Fibroblast of lung (primary cell): Measurements from ENCODE around the gene POPDC2. TPM values are rescaled to one million over a fixed set of nuclear protein-coding genes. Genes with fewer than 3 reads are reported as not detected.

Experiments used
- DNase-seq, 2 donors: peaks; one replicate each; pipeline versions ENCODE4 v3.0.0 to v3.0.0-alpha.2; 2010; ENCODE audit warnings: low read depth in 2 of 2
- H2AFZ ChIP-seq: 2 replicates; pipeline ENCODE4 v1.5.1; 2012; ENCODE audit warnings: low read length, control low read depth, inconsistent platforms
- H3K27ac ChIP-seq: 2 replicates; pipeline ENCODE4 v1.5.1; 2011; ENCODE audit warnings: low read length, control low read depth; ENCODE audit not compliant: insufficient read depth
- H3K27me3 ChIP-seq: 2 replicates; pipeline ENCODE4 v1.5.1; 2011; ENCODE audit warnings: mild to moderate bottlenecking, low read length; ENCODE audit not compliant: control insufficient read depth, insufficient read depth
- H3K36me3 ChIP-seq: 2 replicates; pipeline ENCODE4 v1.5.1; 2011; ENCODE audit warnings: low read length; ENCODE audit not compliant: control insufficient read depth, insufficient read depth
- H3K4me1 ChIP-seq: 2 replicates; pipeline ENCODE4 v1.5.1; 2011; ENCODE audit warnings: low read length; ENCODE audit not compliant: control insufficient read depth, insufficient read depth; ENCODE audit errors: extremely low read depth
- H3K4me2 ChIP-seq: 2 replicates; pipeline ENCODE4 v1.5.1; 2011; ENCODE audit warnings: low read length, control low read depth; ENCODE audit not compliant: insufficient read depth; ENCODE audit errors: extremely low read depth
- H3K4me3 ChIP-seq, 4 experiments: fragments of 200-600 bp in 1 of 4; sonication (generic) in 1 of 4; replicated peaks in 1 of 4; 2 replicates each; pipeline ENCODE4 v1.5.1; 2011 to 2016; ENCODE audit warnings: low read length in 4 of 4, low read depth in 3 of 4, mild to moderate bottlenecking in 3 of 4, control low read depth in 2 of 4, inconsistent platforms in 1 of 4, mixed read lengths in 1 of 4; ENCODE audit not compliant: insufficient read depth in 1 of 4; ENCODE audit errors: control extremely low read depth in 1 of 4
- H3K79me2 ChIP-seq: 2 replicates; pipeline ENCODE4 v1.5.1; 2012; ENCODE audit warnings: mild to moderate bottlenecking, low read length, inconsistent platforms; ENCODE audit not compliant: control insufficient read depth, insufficient read depth
- H3K9ac ChIP-seq: 2 replicates; pipeline ENCODE4 v1.5.1; 2011; ENCODE audit warnings: mild to moderate bottlenecking, low read length, control low read depth; ENCODE audit not compliant: insufficient read depth
- H3K9me3 ChIP-seq: 2 replicates; pipeline ENCODE4 v1.5.1; 2012; ENCODE audit warnings: low read depth, low read length; ENCODE audit not compliant: control insufficient read depth, insufficient read depth
- H4K20me1 ChIP-seq: 2 replicates; pipeline ENCODE4 v1.5.1; 2011; ENCODE audit warnings: low read length; ENCODE audit not compliant: control insufficient read depth, insufficient read depth; ENCODE audit errors: extremely low read depth
- CTCF ChIP-seq, 2 donors: IDR thresholded peaks in 1 of 2; conservative IDR thresholded peaks in 1 of 2; 1 replicate in 1 of 2; 2 replicates in 1 of 2; pipeline ENCODE4 v1.5.1; 2011 to 2012; ENCODE audit warnings: low read length in 2 of 2, control low read depth in 1 of 2, inconsistent platforms in 1 of 2, low read depth in 1 of 2, mild to moderate bottlenecking in 1 of 2
- EZH2 ChIP-seq: IDR thresholded peaks from 2 replicates; pipeline ENCODE4 v1.5.1; 2012; ENCODE audit warnings: low read length, control low read depth, mild to moderate bottlenecking; ENCODE audit errors: missing control alignments
- polyA plus RNA-seq, 2 donors: library from polyadenylated mRNA; depleted of rRNA in 1 of 2; stranded (reverse) in 1 of 2; unstranded in 1 of 2; fragments of >200 nt; gene quantifications; 2 replicates each; pipeline ENCODE4 v1.2.1, GENCODE V29; 2011 to 2012; ENCODE audit warnings: missing spikeins in 1 of 2
- total RNA-seq: library from RNA; depleted of rRNA; stranded (reverse); fragments of >200 nt; gene quantifications from 2 replicates; pipeline ENCODE4 v1.2.1, GENCODE V29; 2014

Gene POPDC2
- total and polyA plus RNA-seq, 2 donors (not counting 1 experiment from before 2014, with no cell fraction given): 0.17 to 0.26 TPM

DNA sequence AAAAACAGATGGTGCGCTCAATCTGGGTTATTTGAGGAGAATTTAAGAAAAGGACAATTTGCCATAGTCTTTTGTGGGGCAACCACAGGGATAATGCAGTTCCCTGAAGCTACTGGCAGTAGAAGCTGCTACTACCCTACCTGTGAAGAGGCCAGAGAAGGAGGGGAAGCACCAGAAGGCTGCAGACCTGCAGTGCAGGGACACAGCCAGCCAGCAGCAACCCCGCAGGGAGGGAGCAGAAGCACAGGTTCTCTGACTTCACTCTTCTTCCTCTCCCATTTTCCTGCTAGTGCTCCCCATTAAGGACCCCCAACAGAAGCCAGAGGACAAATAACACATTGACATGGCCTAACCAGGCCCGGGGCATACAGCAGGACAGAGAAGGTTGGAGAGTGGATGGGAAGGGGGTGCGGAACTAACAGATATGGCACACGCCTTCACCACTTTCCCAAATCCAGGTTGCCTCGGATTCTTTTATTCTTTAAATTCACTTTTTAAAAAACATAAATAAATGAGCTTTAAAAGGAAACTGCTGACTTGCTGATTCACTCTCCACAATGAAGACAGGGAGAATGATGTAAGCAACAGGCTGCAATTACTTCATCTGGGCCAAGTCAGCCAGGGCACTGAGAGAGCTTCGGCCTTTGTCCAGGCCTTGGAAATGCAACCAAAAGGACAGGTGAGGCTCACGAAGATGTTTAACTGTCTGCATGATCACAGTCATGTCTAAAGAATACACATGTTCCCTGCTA is 30.1 kb downstream of the POPDC2 start:
- DNase-seq: peak; percentile 83
- no peak overlapping the region for H3K4me2 ChIP-seq
- H3K4me1 ChIP-seq: peaks cover 3% of the 10 kb centered on the region
- no peaks in the 10 kb centered on the region for H3K36me3 ChIP-seq
- H3K9me3 ChIP-seq: no peaks in the 10 kb centered on the region
- H3K4me3 ChIP-seq: no peak overlapping the region
- TF ChIP-seq EZH2 (no peak), CTCF (conservative IDR thresholded peaks at IDR 0.05 in 1 of 2, IDR thresholded peaks at IDR 0.05 in 1 of 2; ENCODE audit: low read depth in 1 of 2, low read length in 2 of 2) (no peak)
- peak overlapping the region; percentile 41 for H3K27ac ChIP-seq
- no peaks in the 10 kb centered on the region for H3K79me2 ChIP-seq
- no peaks in the 10 kb centered on the region for H3K27me3 ChIP-seq
- no peaks in the 10 kb centered on the region for H4K20me1 ChIP-seq
- H3K9ac ChIP-seq: no peak overlapping the region
- H2AFZ ChIP-seq: peak overlapping the region; percentile 75

DNA sequence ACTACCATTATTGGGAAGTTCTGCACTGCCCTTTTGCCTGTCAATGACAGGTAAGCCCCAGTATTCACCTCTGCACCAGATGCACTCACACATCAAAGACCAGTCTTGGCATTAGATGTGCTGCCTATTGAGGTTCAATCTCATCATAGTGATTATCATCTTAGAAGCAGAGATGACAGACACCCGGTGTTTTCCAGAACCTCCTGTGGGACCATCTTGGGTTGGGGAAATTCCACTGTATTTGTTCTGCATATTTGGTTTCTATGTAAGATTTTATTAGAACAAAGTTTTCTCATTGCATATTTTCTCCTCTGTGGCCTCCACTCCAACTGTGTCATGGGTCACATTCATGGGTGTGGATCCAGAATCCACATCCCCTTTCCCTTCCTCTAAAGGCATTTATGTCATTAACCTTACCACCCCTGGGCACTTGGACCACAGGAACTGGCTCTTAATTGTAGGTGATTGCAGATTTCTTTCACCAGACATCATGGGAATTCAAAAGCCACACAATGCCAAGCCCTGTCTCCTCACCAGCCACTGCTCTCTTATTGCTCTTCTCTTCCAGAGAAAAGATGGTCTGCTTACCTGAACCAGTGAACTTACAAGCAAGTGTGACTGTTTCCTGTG is 31.5 kb downstream of the POPDC2 start:
- Histone ChIP-seq H3K4me3 (no peak overlapping the region), H3K27me3 (no peaks in the 10 kb centered on the region), H2AFZ (no peak overlapping the region), H3K4me1 (peaks cover 3% of the 10 kb centered on the region), H3K4me2 (no peak overlapping the region), H4K20me1 (no peaks in the 10 kb centered on the region), H3K9ac (no peak overlapping the region), H3K27ac (no peak overlapping the region), H3K36me3 (no peaks in the 10 kb centered on the region), H3K9me3 (no peaks in the 10 kb centered on the region), H3K79me2 (no peaks in the 10 kb centered on the region)
- peak; percentile 43 to 66 for DNase-seq
- no peak for TF ChIP-seq EZH2
- no peak for TF ChIP-seq CTCF (conservative IDR thresholded peaks at IDR 0.05 in 1 of 2, IDR thresholded peaks at IDR 0.05 in 1 of 2; ENCODE audit: low read depth in 1 of 2, low read length in 2 of 2)

- Histone ChIP-seq H3K27me3 (no peaks in the 10 kb centered on the region), H3K27ac (no peak overlapping the region), H2AFZ (no peak overlapping the region), H3K4me2 (no peak overlapping the region), H3K9me3 (no peaks in the 10 kb centered on the region), H3K36me3 (no peaks in the 10 kb centered on the region), H4K20me1 (no peaks in the 10 kb centered on the region), H3K79me2 (no peaks in the 10 kb centered on the region), H3K9ac (no peak overlapping the region), H3K4me1 (peaks cover 3% of the 10 kb centered on the region), H3K4me3 (no peak overlapping the region)
- no peak for DNase-seq
- TF ChIP-seq EZH2: no peak
- TF ChIP-seq CTCF (conservative IDR thresholded peaks at IDR 0.05 in 1 of 2, IDR thresholded peaks at IDR 0.05 in 1 of 2; ENCODE audit: low read depth in 1 of 2, low read length in 2 of 2): no peak
Observed at GRCh38 chr3:119628390-119628789, 32.0 kb downstream of the POPDC2 start.
